Skeletal muscle satellite cell (primary cell): ENCODE results near the gene TNRC6C.

Experiments
- H3K27me3 ChIP-seq: 2 replicates; pipeline ENCODE4 v1.7.0; 2013; ENCODE audit warnings: low read length; ENCODE audit not compliant: control insufficient read depth, insufficient read depth
- H3K36me3 ChIP-seq: 2 replicates; pipeline ENCODE4 v1.7.0; 2013; ENCODE audit warnings: mild to moderate bottlenecking, control low read depth, low read length; ENCODE audit not compliant: insufficient read depth
- H3K4me1 ChIP-seq: 2 replicates; pipeline ENCODE4 v1.7.0; 2013; ENCODE audit warnings: low read length; ENCODE audit not compliant: control insufficient read depth, insufficient read depth
- H3K4me2 ChIP-seq: 2 replicates; pipeline ENCODE4 v1.7.0; 2013; ENCODE audit warnings: mild to moderate bottlenecking, low read length
- H3K4me3 ChIP-seq: 2 replicates; pipeline ENCODE4 v1.7.0; 2013; ENCODE audit warnings: low read length
- H3K9ac ChIP-seq: 2 replicates; pipeline ENCODE4 v1.7.0; 2013; ENCODE audit warnings: mild to moderate bottlenecking, low read depth, low read length, moderate library complexity
- H3K9me3 ChIP-seq: replicated peaks from 2 replicates; pipeline ENCODE4 v1.7.0; 2013; ENCODE audit warnings: mild to moderate bottlenecking, control low read depth, low read length

The TNRC6C gene

GRCh38 chr17:78022425-78022824 is 63.9 kb downstream of the TNRC6C start:
- H3K36me3 ChIP-seq = no peaks in the 10 kb centered on the region
- H3K9ac ChIP-seq = no peak overlapping the region
- no peaks in the 10 kb centered on the region for H3K9me3 ChIP-seq
- H3K4me3 ChIP-seq = no peak overlapping the region
- H3K4me1 ChIP-seq = no peaks in the 10 kb centered on the region
- no peaks in the 10 kb centered on the region for H3K27me3 ChIP-seq
- H3K4me2 ChIP-seq = no peak overlapping the region

- Histone ChIP-seq H3K9ac (no peak overlapping the region), H3K4me2 (no peak overlapping the region), H3K27me3 (no peaks in the 10 kb centered on the region), H3K9me3 (no peaks in the 10 kb centered on the region), H3K4me3 (no peak overlapping the region), H3K4me1 (no peaks in the 10 kb centered on the region), H3K36me3 (no peaks in the 10 kb centered on the region)
These were observed 64.5 kb downstream of the TNRC6C start for GRCh38 chr17:78023042-78023441.

- H3K4me1 ChIP-seq = peaks cover 7% of the 10 kb centered on the region
- H3K9me3 ChIP-seq = no peaks in the 10 kb centered on the region
- H3K27me3 ChIP-seq = no peaks in the 10 kb centered on the region
- no peak overlapping the region for H3K4me2 ChIP-seq
- H3K4me3 ChIP-seq = no peak overlapping the region
- no peaks in the 10 kb centered on the region for H3K36me3 ChIP-seq
- no peak overlapping the region for H3K9ac ChIP-seq
These were observed 67.9 kb downstream of the TNRC6C start for GRCh38 chr17:78026381-78026780.

GRCh38 chr17:78027121-78027520 is 68.6 kb downstream of the TNRC6C start:
- Histone ChIP-seq H3K4me2 (no peak overlapping the region), H3K9me3 (no peaks in the 10 kb centered on the region), H3K9ac (no peak overlapping the region), H3K27me3 (no peaks in the 10 kb centered on the region), H3K36me3 (no peaks in the 10 kb centered on the region), H3K4me3 (no peak overlapping the region), H3K4me1 (peaks cover 15% of the 10 kb centered on the region)

- Histone ChIP-seq H3K4me2 (no peak overlapping the region), H3K4me1 (peaks cover 27% of the 10 kb centered on the region), H3K27me3 (no peaks in the 10 kb centered on the region), H3K9ac (no peak overlapping the region), H3K36me3 (no peaks in the 10 kb centered on the region), H3K9me3 (no peaks in the 10 kb centered on the region), H3K4me3 (no peak overlapping the region)
These were observed 71.2 kb downstream of the TNRC6C start for GRCh38 chr17:78029697-78030096.

GRCh38 chr17:78031435-78031834 is 72.9 kb downstream of the TNRC6C start:
- Histone ChIP-seq H3K4me1 (peaks cover 35% of the 10 kb centered on the region), H3K27me3 (no peaks in the 10 kb centered on the region), H3K36me3 (no peaks in the 10 kb centered on the region)

GRCh38 chr17:78032166-78032565 is 73.7 kb downstream of the TNRC6C start:
- Histone ChIP-seq H3K27me3 (no peaks in the 10 kb centered on the region), H3K4me2 (peak overlapping the region; percentile 27), H3K36me3 (no peaks in the 10 kb centered on the region), H3K4me3 (no peak overlapping the region), H3K4me1 (peaks cover 35% of the 10 kb centered on the region), H3K9ac (no peak overlapping the region), H3K9me3 (no peaks in the 10 kb centered on the region)

More at GRCh38 chr17:78031435-78031834, 72.9 kb downstream of the TNRC6C start:
- H3K9me3 ChIP-seq = no peaks in the 10 kb centered on the region
- no peak overlapping the region for H3K9ac ChIP-seq
- H3K4me2 ChIP-seq = no peak overlapping the region
- no peak overlapping the region for H3K4me3 ChIP-seq

GRCh38 chr17:78034429-78035091 is 76.1 kb downstream of the TNRC6C start:
- H3K36me3 ChIP-seq = no peaks in the 10 kb centered on the region
- no peak overlapping the region for H3K4me3 ChIP-seq
- peak overlapping the region; percentile 5 for H3K4me2 ChIP-seq
- no peaks in the 10 kb centered on the region for H3K9me3 ChIP-seq
- H3K9ac ChIP-seq = no peak overlapping the region
- H3K4me1 ChIP-seq = peaks cover 35% of the 10 kb centered on the region
- no peaks in the 10 kb centered on the region for H3K27me3 ChIP-seq

- H3K36me3 ChIP-seq = no peaks in the 10 kb centered on the region
- H3K9me3 ChIP-seq = no peaks in the 10 kb centered on the region
- no peaks in the 10 kb centered on the region for H3K27me3 ChIP-seq
- H3K4me1 ChIP-seq = peaks cover 33% of the 10 kb centered on the region
- H3K9ac ChIP-seq = no peak overlapping the region
- no peak overlapping the region for H3K4me3 ChIP-seq
- H3K4me2 ChIP-seq = no peak overlapping the region
These were observed 78.8 kb downstream of the TNRC6C start for GRCh38 chr17:78037280-78037679.

- Histone ChIP-seq H3K9me3 (no peaks in the 10 kb centered on the region), H3K4me1 (peaks cover 25% of the 10 kb centered on the region), H3K27me3 (no peaks in the 10 kb centered on the region), H3K9ac (no peak overlapping the region), H3K4me2 (no peak overlapping the region), H3K36me3 (no peaks in the 10 kb centered on the region), H3K4me3 (no peak overlapping the region)
These were observed 80.3 kb downstream of the TNRC6C start for GRCh38 chr17:78038748-78039288.

GRCh38 chr17:78039581-78039980 is 81.1 kb downstream of the TNRC6C start:
- Histone ChIP-seq H3K9ac (no peak overlapping the region), H3K27me3 (no peaks in the 10 kb centered on the region), H3K4me1 (peaks cover 23% of the 10 kb centered on the region), H3K9me3 (no peaks in the 10 kb centered on the region), H3K36me3 (no peaks in the 10 kb centered on the region), H3K4me3 (no peak overlapping the region), H3K4me2 (no peak overlapping the region)
